C4-2B (cell line): ENCODE measurements around the gene PRKCA.

ENCODE experiments used
- ZFX ChIP-seq: fragments of 450-650 bp; IDR thresholded peaks from 2 replicates; pipeline ENCODE4 v1.6.1; 2017
- TF ChIP-seq, protein P1 (sequence below): fragments of 450-650 bp; conservative IDR thresholded peaks from 2 replicates; pipeline ENCODE4 v1.5.1; 2017; ENCODE audit warnings: mild to moderate bottlenecking

DNA sequence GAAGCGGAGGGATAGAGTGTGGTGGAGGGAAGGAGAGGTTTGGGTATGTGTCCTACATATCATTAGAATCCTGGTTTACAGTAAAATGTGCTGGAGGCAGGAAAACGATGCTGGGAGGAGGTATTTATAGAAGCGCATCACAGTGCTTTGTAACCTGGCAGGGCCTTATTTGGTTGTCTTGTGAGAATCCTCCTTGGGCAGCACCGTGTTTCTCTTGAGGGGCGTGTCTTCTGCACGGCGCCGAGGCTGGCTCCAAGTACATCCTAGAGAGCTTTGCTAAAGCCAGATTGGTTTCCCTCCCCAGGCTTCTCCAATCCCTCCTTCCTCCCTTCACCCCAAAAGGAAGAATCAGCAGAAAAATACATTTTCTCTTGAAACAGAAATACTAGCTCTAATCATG lies 556.9 kb downstream of the PRKCA start:
- TF ChIP-seq, protein P1, sequence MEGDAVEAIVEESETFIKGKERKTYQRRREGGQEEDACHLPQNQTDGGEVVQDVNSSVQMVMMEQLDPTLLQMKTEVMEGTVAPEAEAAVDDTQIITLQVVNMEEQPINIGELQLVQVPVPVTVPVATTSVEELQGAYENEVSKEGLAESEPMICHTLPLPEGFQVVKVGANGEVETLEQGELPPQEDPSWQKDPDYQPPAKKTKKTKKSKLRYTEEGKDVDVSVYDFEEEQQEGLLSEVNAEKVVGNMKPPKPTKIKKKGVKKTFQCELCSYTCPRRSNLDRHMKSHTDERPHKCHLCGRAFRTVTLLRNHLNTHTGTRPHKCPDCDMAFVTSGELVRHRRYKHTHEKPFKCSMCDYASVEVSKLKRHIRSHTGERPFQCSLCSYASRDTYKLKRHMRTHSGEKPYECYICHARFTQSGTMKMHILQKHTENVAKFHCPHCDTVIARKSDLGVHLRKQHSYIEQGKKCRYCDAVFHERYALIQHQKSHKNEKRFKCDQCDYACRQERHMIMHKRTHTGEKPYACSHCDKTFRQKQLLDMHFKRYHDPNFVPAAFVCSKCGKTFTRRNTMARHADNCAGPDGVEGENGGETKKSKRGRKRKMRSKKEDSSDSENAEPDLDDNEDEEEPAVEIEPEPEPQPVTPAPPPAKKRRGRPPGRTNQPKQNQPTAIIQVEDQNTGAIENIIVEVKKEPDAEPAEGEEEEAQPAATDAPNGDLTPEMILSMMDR = no peak
- no peak for TF ChIP-seq ZFX
